ENCODE measurements around the gene RALGPS1.

DNA sequence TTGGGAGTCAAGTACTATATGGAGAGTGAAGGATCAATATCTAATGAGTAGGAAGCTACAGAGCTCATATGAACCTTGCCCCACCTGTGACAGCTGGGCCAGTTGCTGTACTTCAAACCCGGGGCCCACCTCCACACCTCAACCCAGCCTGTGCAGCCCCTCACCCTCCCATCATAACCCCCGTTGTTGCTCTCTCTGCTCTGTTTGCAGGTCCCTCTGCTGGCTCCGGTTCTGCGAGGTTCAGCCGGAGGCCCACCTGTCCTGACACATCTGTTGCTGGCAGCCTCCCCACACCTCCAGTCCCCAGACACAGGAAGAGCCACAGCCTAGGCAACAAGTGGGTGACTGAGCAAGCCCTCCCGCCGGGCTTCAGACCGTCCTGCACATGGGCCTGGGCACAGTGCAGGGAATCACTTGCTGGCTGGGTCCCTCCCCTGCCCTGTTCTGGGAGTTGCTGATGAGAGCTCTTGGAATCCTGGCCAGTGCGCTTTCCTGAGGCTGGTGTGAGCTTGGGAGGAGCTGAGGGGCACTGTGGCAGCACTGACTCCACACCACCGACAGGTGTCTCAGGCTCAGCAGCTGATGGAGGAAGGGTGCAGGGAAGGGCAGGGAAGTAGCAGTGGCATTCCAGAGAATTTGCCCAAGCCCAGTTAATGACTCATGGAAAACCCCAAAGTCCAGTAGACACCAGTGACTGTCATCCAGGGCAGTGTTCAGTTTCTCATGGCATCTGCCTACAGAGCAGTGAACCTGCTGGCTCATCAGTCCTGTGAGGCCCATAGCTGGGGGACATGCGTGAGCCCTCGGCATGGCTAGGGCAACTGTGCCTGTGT is 280.5 kb downstream of the RALGPS1 start:
- TF ChIP-seq EP300 (IDR thresholded peaks at IDR 0.05; ENCODE audit: low read depth in 2 of 2, low read length in 2 of 2) (peak in 1 of 2 experiments; percentile 30; a peak in 1 of 4 replicates), EP300 (CRISPR knock-in tag; IDR thresholded peaks at IDR 0.05; ENCODE audit: borderline replicate concordance) (no peak), U2AF2 (IDR thresholded peaks at IDR 0.05; ENCODE audit: low read depth, low read length) (no peak), NFKBIZ (CRISPR knock-in tag; IDR thresholded peaks at IDR 0.05) (no peak), REPIN1 (CRISPR knock-in tag; IDR thresholded peaks at IDR 0.05; ENCODE audit: borderline replicate concordance, low read depth) (no peak), MEIS2 (CRISPR knock-in tag; IDR thresholded peaks at IDR 0.05) (no peak)
- TF ChIP-seq, protein P1, sequence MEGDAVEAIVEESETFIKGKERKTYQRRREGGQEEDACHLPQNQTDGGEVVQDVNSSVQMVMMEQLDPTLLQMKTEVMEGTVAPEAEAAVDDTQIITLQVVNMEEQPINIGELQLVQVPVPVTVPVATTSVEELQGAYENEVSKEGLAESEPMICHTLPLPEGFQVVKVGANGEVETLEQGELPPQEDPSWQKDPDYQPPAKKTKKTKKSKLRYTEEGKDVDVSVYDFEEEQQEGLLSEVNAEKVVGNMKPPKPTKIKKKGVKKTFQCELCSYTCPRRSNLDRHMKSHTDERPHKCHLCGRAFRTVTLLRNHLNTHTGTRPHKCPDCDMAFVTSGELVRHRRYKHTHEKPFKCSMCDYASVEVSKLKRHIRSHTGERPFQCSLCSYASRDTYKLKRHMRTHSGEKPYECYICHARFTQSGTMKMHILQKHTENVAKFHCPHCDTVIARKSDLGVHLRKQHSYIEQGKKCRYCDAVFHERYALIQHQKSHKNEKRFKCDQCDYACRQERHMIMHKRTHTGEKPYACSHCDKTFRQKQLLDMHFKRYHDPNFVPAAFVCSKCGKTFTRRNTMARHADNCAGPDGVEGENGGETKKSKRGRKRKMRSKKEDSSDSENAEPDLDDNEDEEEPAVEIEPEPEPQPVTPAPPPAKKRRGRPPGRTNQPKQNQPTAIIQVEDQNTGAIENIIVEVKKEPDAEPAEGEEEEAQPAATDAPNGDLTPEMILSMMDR (CRISPR knock-in tag; IDR thresholded peaks at IDR 0.05) = peak; percentile 67

All from HepG2 (cell line).